ENCODE measurements around the gene SKAP1. TPM values are rescaled to one million over a fixed set of nuclear protein-coding genes. Genes with fewer than 3 reads are reported as not detected.
A peak's percentile ranks its signal among the peaks of the same experiment; 100 is the strongest.

Gene SKAP1
- polyA plus RNA-seq, 3 donors: 0.13 to 1.0 (median 0.52) TPM

- no peaks in the 10 kb centered on the region for H3K27me3 ChIP-seq (ENCODE audit: control insufficient read depth in 2 of 2, insufficient read depth in 2 of 2, low read length in 2 of 2)
- Mint-ChIP-seq H3K36me3 (peaks cover 59 to 63% of the 10 kb centered on the region in 2 donors), H3K4me1 (no peaks in the 10 kb centered on the region), H3K27ac (peak overlapping the region in 2 of 7 donors; percentile 13 to 46), H3K4me3 (no peak overlapping the region), H3K27me3 (ENCODE audit: low read depth in 3 of 3) (peaks cover 2 to 3% (median 3%) of the 10 kb centered on the region in 3 donors), H3K9me3 (no peaks in the 10 kb centered on the region)
- no peak overlapping the region for H3K4me2 ChIP-seq (replicated peaks; ENCODE audit: extremely low read depth, low read length, poor library complexity, severe bottlenecking)
- no peak overlapping the region for H3K9ac ChIP-seq (ENCODE audit: insufficient read depth, low read length, poor library complexity, severe bottlenecking)
- intact Hi-C loops (cut with micrococcal nuclease): loop anchor here in 1 of 2 donors (5.0 kb wide), 1 partner anchor 99 kb away; no protein-coding TSS in a partner anchor
- no peak for DNase-seq
- H4K20me1 ChIP-seq (ENCODE audit: insufficient read depth, low read length): peaks cover 46% of the 10 kb centered on the region
- H3K4me3 ChIP-seq (replicated peaks in 1 of 3; ENCODE audit: low read depth in 2 of 3, low read length in 3 of 3): no peak overlapping the region
- no peak overlapping the region for H2AFZ ChIP-seq (ENCODE audit: insufficient read depth, low read depth, low read length, poor library complexity, severe bottlenecking)
- peaks cover 51 to 63% of the 10 kb centered on the region in 2 donors for H3K36me3 ChIP-seq (replicated peaks in 1 of 2; ENCODE audit: control insufficient read depth in 1 of 2, insufficient read depth in 2 of 2, low read length in 2 of 2)
- no peak overlapping the region for H3K27ac ChIP-seq (ENCODE audit: low read depth in 1 of 2, low read length in 2 of 2)
- 88% methylated on average over 2 of the region's 9 CpGs for WGBS (ENCODE audit: insufficient coverage)
- peaks cover 3% of the 10 kb centered on the region for H3K79me2 ChIP-seq (ENCODE audit: insufficient read depth, low read length)
- no peaks in the 10 kb centered on the region for H3K4me1 ChIP-seq (ENCODE audit: control insufficient read depth in 1 of 2, insufficient read depth in 2 of 2, low read length in 2 of 2)
- no peak for TF ChIP-seq CTCF (IDR thresholded peaks at IDR 0.05)
- H3K9me3 ChIP-seq (replicated peaks in 1 of 2; ENCODE audit: control insufficient read depth in 1 of 2, insufficient read depth in 1 of 2, low read length in 2 of 2): no peaks in the 10 kb centered on the region
Measured at GRCh38 chr17:48125829-48126531, 304.0 kb downstream of the SKAP1 start.

- H3K4me3 Mint-ChIP-seq: no peak overlapping the region
- no peak for TF ChIP-seq CTCF (IDR thresholded peaks at IDR 0.05)
- peaks cover 0 to 4% (median 2%) of the 10 kb centered on the region in 3 donors for H3K27me3 Mint-ChIP-seq (ENCODE audit: low read depth in 3 of 3)
- no peak overlapping the region for H2AFZ ChIP-seq (ENCODE audit: insufficient read depth, low read depth, low read length, poor library complexity, severe bottlenecking)
- H3K4me1 Mint-ChIP-seq: no peaks in the 10 kb centered on the region
- no peaks in the 10 kb centered on the region for H3K9me3 ChIP-seq (replicated peaks in 1 of 2; ENCODE audit: control insufficient read depth in 1 of 2, insufficient read depth in 1 of 2, low read length in 2 of 2)
- intact Hi-C loops (cut with micrococcal nuclease): no loop called here
- H3K36me3 ChIP-seq (replicated peaks in 1 of 2; ENCODE audit: control insufficient read depth in 1 of 2, insufficient read depth in 2 of 2, low read length in 2 of 2): peaks cover 66 to 81% of the 10 kb centered on the region in 2 donors
- no peaks in the 10 kb centered on the region for H3K27me3 ChIP-seq (ENCODE audit: control insufficient read depth in 2 of 2, insufficient read depth in 2 of 2, low read length in 2 of 2)
- peaks cover 75 to 82% of the 10 kb centered on the region in 2 donors for H3K36me3 Mint-ChIP-seq
- 100% methylated on average over 2 of the region's 4 CpGs for WGBS (ENCODE audit: insufficient coverage)
- H3K9me3 Mint-ChIP-seq: no peaks in the 10 kb centered on the region
- no peak overlapping the region for H3K4me3 ChIP-seq (replicated peaks in 1 of 3; ENCODE audit: low read depth in 2 of 3, low read length in 3 of 3)
- H3K4me1 ChIP-seq (ENCODE audit: control insufficient read depth in 1 of 2, insufficient read depth in 2 of 2, low read length in 2 of 2): no peaks in the 10 kb centered on the region
- H3K9ac ChIP-seq (ENCODE audit: insufficient read depth, low read length, poor library complexity, severe bottlenecking): no peak overlapping the region
- H3K79me2 ChIP-seq (ENCODE audit: insufficient read depth, low read length): peaks cover 5% of the 10 kb centered on the region
- no peak overlapping the region for H3K4me2 ChIP-seq (replicated peaks; ENCODE audit: extremely low read depth, low read length, poor library complexity, severe bottlenecking)
- peak overlapping the region in 1 of 7 donors; percentile 33 for H3K27ac Mint-ChIP-seq
- no peak overlapping the region for H3K27ac ChIP-seq (ENCODE audit: low read depth in 1 of 2, low read length in 2 of 2)
- peaks cover 57% of the 10 kb centered on the region for H4K20me1 ChIP-seq (ENCODE audit: insufficient read depth, low read length)
- no peak for DNase-seq
Measured at GRCh38 chr17:48123776-48124388, 306.1 kb downstream of the SKAP1 start.
